GM10266 (cell line): ENCODE data around the gene RIT2.

Experiments
- DNase-seq: peaks from one replicate; pipeline ENCODE4 v3.0.0; 2012; ENCODE audit errors: extremely low spot score
- TF ChIP-seq, protein P1 (sequence below): IDR thresholded peaks from 2 replicates; pipeline ENCODE4 v1.5.1; 2012; ENCODE audit warnings: mild to moderate bottlenecking, low read depth; ENCODE audit not compliant: control insufficient read depth, insufficient read depth; ENCODE audit errors: missing control alignments

The RIT2 gene

GRCh38 chr18:43068781-43069180, 46.7 kb downstream of the RIT2 start:
- no peak for DNase-seq
- TF ChIP-seq, protein P1, sequence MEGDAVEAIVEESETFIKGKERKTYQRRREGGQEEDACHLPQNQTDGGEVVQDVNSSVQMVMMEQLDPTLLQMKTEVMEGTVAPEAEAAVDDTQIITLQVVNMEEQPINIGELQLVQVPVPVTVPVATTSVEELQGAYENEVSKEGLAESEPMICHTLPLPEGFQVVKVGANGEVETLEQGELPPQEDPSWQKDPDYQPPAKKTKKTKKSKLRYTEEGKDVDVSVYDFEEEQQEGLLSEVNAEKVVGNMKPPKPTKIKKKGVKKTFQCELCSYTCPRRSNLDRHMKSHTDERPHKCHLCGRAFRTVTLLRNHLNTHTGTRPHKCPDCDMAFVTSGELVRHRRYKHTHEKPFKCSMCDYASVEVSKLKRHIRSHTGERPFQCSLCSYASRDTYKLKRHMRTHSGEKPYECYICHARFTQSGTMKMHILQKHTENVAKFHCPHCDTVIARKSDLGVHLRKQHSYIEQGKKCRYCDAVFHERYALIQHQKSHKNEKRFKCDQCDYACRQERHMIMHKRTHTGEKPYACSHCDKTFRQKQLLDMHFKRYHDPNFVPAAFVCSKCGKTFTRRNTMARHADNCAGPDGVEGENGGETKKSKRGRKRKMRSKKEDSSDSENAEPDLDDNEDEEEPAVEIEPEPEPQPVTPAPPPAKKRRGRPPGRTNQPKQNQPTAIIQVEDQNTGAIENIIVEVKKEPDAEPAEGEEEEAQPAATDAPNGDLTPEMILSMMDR, result no peak

DNA sequence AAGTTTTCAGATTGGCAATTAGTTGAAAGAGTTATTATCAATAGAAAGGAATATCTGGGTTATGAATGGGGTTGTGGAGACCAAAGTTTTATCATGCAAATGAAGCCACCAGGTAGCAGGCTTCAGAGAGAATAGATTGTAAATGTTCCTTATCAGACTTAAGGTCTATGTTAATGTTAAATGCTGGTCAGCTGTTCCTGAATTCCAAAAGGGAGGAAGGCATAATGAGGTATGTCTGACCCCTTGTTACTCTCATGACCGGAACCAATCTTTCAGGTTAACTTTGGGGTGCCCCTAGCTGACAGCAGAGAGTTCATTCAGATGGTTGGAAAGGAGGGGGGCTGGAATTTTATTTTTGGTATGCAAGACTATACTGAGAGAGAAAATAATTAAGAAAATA, 47.9 kb downstream of the RIT2 start:
- TF ChIP-seq, protein P1, result no peak

DNA sequence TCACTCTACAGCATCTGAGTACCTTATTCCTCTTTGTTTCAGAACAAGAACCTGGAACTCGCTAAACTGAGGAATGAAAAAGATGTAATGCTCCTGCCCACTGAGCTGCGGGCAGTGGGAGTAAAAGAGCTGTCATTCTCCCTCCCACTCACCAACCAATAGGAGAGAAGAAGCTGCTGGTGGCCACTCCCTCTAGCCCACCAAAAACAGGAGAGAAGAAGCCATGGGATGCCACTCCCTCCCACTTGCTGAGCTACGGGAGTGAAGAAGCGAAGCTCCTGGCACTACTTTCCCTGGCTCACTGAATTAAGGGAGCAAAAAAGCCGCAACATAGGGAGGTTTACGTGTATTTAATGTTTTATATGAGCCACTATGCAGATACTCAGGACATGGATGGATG, 53.7 kb downstream of the RIT2 start:
- TF ChIP-seq, protein P1, result no peak

More for the DNA sequence above, 47.9 kb downstream of the RIT2 start:
- no peak for DNase-seq

DNA sequence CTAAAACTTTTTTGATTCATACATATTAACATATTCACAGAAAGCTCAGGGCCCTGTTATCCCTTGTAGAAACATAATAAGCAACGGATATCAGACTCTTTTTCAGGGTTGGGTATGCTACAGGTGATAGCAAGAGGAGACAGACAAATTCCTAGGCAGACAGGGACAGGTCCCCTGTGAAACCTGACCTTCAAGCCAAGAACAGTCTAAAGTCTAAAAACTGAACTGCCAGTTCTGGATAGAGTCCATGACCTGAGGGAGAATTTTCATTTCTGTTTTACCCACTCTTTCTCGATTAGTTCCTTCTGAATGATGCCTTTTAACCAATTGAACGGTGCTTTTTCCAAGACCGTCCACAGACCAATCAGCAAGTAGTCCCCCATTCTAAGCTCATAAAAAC, 54.2 kb downstream of the RIT2 start:
- no peak for DNase-seq
- TF ChIP-seq, protein P1, result no peak

More for the DNA sequence above, 53.7 kb downstream of the RIT2 start:
- DNase-seq, result no peak

DNA sequence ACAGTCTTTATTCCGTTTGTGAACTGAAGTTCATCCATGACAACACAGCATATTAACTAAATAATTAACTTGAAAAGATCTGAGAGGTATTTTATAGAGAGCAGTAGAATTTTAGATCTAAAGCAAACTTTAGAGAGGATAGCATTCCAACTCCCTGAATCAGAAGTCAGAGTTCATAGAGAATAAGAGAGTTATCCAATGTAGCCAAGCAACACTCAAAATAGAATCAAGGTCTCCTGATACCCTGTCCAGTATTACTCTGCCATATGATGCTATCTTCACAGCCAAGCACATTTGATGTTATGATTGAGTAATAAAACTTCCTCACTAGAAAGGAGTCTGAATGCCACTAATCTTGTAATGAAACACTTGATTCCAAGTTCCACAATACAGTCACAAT, 55.5 kb downstream of the RIT2 start:
- DNase-seq, result no peak
- TF ChIP-seq, protein P1, result no peak

GRCh38 chr18:43054815-43055519, 60.5 kb downstream of the RIT2 start:
- TF ChIP-seq, protein P1, result no peak
- no peak for DNase-seq

- TF ChIP-seq, protein P1, result no peak
- no peak for DNase-seq
Measured at GRCh38 chr18:43049021-43049420, 66.5 kb downstream of the RIT2 start.
